HG03575 (cell line): ENCODE measurements around the gene EPS15.
"Not testable (repeated sequence)": the region's sequence is repeated elsewhere in the genome, so short reads cannot be mapped to it uniquely, and the experiment has no call there.

Experiments
- ATAC-seq: cut with Tn5 transposase; IDR thresholded peaks from one replicate; pipeline ENCODE4 v1.9.1; 2021; ENCODE audit not compliant: unreplicated experiment, insufficient number of reproducible peaks, low FRiP score; ENCODE audit errors: extremely low read depth

The EPS15 gene

DNA sequence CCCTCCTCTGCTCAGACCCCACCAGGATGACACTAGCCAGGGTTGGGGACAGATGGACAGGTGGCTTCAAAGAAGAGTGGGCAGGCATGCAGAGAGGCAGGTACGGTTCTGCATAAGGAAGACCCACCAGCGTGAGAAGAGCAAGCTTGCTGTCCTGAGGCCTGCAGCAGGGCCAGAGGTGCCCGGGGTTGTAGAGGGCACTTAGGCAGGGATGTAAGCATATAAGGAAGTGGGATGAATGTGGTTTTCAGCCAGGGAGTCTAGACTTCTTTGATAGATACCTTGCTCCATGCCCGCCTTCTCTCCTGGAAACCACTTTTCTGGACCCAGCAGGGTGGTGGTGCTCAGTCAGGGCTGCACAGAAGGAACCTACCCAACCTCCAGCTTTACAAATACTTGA, 190.1 kb downstream of the EPS15 start:
- no peak for ATAC-seq

GRCh38 chr1:51328279-51328678, 190.8 kb downstream of the EPS15 start:
- no peak for ATAC-seq

DNA sequence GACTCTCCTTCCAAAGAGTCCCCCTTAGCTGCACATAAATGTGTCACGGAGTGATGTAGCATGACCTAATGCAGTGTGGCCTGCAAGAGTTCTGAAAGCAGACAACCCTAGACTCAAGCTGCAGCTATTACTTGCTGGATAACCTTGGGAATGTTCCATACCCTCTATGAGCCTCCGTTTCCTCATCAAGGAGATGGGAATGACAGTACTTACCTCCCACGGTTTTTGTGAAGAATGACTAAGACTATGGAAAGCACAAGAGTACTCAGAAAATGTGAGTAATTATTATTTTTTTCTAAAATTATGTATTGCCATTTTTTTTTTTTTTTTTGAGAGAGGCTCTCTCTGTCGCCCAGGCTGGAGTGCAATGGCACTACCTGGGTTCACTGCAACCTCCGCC, 191.7 kb downstream of the EPS15 start:
- no peak for ATAC-seq

- no peak for ATAC-seq
Measured at GRCh38 chr1:51326839-51327238, 192.2 kb downstream of the EPS15 start.

DNA sequence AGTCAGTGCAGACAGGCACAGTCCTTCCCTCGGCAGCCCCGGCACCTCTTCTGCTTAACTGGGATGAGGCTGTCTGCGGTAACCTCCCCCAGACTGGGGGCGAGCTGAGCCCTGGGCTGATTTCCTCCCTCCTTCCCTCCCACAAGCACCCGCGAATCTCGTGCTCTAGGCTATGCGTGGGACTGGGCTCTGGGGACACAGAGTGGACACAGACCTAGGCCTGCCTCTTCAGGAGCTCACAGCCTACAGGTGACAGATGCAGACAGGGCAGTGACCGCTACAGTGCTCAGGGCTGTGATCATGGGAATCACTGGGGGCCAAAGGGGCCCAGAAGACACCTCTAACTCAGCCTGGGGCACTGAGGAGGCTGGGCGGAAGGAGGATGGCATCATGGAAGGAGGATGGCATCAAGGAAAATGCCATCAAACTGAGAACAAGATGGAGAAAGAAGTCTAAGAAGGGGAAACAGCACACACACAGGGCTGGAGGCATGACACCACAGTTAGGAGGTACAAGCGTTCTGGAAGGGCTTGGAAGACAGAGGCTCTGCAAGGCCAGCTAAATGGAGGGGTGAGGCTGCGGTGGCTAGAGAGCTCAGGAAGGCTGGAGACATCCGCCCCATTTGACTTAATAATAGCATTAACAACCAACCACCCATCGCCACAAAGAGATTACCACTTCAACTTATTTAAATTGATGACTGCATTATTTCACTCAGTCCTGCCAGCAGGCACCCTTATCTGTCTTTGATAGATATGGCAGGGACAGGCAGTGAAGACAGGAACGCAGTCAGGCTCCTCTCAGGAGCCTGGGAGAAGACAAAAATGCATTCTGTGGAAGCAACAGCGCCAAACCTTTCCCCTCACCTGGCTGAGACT, 192.9 kb downstream of the EPS15 start:
- ATAC-seq: no peak

DNA sequence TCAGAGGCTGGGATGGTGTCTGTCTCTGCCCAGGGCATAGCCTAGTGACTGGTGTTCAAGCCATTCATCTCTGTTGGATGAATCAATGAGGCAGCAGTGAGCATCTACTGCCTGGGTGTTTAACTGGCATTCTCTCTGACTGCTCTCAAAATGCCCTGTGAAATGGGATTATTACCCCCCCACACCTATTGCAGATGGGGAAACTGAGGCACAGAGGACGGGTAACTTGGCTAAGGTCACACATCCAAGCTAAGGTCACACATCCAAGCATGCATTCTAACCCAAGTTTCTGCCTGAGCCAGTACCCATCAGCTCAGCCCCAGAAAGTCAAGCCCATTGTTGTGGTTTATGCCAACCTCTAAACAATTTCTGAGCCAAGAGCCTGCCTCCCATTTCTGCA, 193.7 kb downstream of the EPS15 start:
- no peak for ATAC-seq

DNA sequence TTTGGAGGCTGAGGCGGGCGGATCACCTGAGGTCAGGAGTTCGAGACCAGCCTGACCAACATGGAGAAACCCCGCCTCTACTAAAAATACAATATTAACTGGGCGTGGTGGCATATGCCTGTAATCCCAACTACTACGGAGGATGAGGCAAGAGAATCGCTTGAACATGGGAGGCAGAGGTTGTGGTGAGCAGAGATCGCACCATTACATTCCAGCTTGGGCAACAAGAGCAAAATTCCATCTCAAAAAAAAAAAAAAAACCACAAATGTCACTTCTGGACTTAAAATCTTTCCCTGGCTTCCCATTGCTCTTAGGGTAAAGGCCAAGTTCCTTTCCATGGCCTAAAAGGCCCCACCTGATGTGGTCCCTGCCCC, 194.1 kb downstream of the EPS15 start:
- not testable (repeated sequence) for ATAC-seq

DNA sequence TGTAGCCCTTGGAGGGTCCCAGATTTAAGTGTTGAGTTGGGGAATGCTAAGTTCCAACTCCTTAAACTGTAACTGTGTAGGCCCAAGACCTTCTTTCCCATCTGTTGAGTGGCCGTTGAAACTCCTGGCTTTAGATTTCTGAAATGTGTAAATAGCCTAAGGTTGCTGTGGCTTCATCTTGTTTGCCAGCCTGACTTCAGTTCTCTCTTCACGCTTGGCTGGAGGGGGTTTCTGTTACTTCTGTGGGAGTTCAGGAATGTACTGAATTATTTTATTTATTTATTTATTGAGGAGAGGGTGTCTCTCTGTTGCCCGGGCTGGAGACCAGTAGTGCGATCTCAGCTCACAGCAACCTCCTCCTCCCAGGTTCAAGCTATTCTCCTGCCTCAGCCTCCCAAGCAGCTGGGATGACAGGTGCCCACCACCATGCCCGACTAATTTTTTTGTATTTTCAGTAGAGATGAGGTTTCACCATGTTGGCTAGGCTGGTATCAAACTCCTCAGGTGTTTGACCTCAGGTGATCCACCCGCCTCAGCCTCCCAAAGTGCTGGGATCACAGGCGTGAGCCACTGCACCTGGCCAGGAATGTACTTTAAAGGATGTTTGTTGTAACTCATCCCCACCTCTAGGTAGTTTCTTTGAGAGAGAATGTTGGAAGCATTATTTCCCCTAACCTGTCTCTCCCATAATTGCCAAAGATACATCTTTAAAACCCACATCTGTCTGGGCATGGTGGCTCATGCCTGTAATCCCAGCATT, 194.6 kb downstream of the EPS15 start:
- no peak for ATAC-seq

DNA sequence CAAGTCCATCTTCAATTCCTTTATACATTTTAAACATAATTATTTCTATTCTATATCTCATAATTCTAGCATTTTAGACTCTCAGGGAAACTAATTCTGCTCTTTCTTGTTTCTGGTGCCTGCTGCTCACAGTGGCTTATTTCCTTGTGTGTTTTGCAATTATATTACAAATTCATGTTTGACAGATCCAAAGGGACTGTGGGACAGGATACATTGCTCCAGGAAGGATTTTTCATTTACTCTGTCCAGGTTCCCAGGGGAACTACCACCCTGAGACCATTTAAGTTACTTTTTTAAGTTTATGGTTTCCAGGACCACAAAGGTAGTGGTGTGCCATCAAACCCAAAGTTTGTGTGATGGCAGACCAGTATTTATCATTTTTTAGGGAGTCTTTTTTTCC, 195.3 kb downstream of the EPS15 start:
- ATAC-seq: no peak

GRCh38 chr1:51322417-51323101, 196.5 kb downstream of the EPS15 start:
- no peak for ATAC-seq

GRCh38 chr1:51321924-51322280, 197.2 kb downstream of the EPS15 start:
- no peak for ATAC-seq

GRCh38 chr1:51320967-51321923, 197.8 kb downstream of the EPS15 start:
- ATAC-seq: no peak

DNA sequence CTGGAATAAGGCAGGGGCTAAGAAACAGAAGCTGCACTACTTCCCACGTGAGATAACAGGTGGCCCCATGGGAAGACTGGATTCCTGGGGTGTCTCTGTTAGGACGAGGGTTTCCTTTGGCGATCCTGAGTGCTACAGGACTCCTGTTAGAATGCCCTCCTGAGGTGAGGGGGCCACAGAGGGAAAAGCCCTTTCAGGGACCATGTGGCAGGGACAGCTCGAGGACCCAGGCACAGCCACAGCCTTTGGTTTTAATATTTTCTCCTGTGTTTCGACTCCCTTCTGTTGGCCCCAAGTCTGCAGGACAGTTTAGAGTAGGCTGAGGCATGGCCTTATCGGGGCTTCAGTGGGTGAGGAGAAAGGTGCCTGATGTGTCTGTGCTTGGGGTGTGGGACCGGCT, 201.3 kb downstream of the EPS15 start:
- ATAC-seq: no peak

DNA sequence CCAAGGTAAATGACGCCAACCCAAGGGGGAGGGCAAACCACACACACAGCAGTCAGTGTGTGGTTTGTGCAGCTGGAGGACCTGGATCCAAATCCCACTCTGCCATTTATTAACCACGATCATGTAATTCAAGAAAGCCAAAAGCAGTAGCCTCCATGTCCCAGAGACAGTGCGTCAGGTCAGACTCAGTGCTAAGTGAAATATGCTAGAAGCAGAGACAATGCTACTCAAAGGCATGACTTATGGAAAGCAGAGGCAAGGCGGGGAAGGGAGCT, 202.3 kb downstream of the EPS15 start:
- no peak for ATAC-seq

GRCh38 chr1:51316113-51316845, 202.8 kb downstream of the EPS15 start:
- ATAC-seq: no peak

DNA sequence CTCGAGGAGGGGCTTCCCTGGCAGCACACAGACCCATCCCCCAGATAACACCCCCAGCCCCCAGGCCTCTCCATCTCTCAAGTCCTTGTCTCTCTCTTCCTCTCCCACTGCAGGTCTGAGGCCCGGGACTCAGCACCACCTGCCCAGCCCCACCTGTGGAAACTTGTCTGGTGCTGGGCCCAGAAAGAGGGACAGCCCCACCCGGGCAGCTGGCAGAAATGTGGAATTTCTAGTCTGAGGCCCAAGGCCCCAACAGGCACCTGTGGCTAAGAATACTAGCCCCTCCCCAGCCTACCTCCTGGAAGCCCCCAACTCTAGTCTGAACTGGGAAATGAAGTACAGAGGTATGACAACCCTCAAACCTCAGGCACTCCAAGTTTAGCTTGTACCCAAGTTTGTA, 204.1 kb downstream of the EPS15 start:
- no peak for ATAC-seq

DNA sequence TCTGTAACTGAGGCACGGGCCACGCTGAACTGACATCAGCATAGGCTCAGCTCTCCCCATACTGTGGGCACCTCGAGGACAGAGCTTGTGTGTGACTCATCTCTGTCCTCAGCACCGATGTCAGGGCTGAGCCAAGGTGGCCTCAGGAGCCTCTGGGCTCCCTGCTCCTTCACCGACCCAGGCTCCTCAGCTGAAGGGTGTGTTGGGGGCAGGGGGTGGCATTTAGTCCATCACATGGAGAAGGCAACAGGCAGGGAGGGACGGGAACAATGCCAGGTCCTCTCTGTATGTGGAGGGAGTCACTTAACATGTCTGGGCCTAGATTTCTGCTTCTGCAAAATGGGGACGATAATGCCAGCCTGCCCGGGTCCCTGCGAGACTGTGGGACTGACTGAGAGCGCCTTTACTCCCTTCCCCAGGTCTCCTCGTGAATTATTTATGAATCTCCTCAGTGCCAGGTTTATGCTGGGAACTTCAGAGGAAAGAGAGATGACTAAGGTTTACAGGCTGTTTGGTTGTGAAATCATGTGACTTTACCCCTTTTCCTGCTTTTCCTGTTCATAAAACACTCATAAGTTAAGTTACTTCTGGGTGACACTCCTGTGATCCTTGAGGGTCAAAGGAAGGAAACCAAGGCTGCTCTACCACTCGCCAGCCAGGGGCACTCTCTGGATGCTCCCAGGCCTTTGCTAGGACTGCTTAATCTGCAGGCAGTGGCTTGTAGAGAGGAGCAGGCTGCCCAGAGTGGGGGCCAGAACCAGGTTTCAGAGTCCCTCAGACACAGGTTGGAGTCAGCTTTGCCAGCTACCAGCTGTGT, 204.9 kb downstream of the EPS15 start:
- ATAC-seq: no peak
